ENCODE measurements around the gene OR5A2.
"Not testable (repeated sequence)": the region's sequence is repeated elsewhere in the genome, so short reads cannot be mapped to it uniquely, and the experiment has no call there.

The OR5A2 gene

GRCh38 chr11:59380263-59381059 lies 45.8 kb downstream of the OR5A2 start:
- no peak for DNase-seq

GRCh38 chr11:59372324-59372723 lies 53.9 kb downstream of the OR5A2 start:
- not testable (repeated sequence) for DNase-seq

- DNase-seq: no peak
These were observed 57.8 kb downstream of the OR5A2 start for GRCh38 chr11:59368238-59369022.
